Bronchial epithelial cell (primary cell): ENCODE results near the gene DDIT4L. TPM values are rescaled to one million over a fixed set of nuclear protein-coding genes. Genes with fewer than 3 reads are reported as not detected.
"Not testable (repeated sequence)": the region's sequence is repeated elsewhere in the genome, so short reads cannot be mapped to it uniquely, and the experiment has no call there.

Experiments used
- DNase-seq: peaks from one replicate; pipeline ENCODE4 v3.0.0-alpha.2; 2010; ENCODE audit warnings: low read depth
- FAIRE-seq: peaks from 2 replicates; lab custom pipeline; 2011; peaks lifted over from hg19 to GRCh38; lab: Jason Lieb, UNC
- H3K27me3 ChIP-seq: 2 replicates; pipeline ENCODE4 v1.5.1; 2011; ENCODE audit warnings: low read length; ENCODE audit not compliant: control insufficient read depth, insufficient read depth
- H3K36me3 ChIP-seq: 2 replicates; pipeline ENCODE4 v1.5.1; 2011; ENCODE audit warnings: low read length; ENCODE audit not compliant: control insufficient read depth, insufficient read depth
- H3K4me3 ChIP-seq: 2 replicates; pipeline ENCODE4 v1.5.1; 2011; ENCODE audit warnings: mild to moderate bottlenecking, low read depth, low read length, control low read depth
- CTCF ChIP-seq: IDR thresholded peaks from 2 replicates; pipeline ENCODE4 v1.5.1; 2011; ENCODE audit warnings: mild to moderate bottlenecking, moderate library complexity, low read length, control low read depth, inconsistent platforms; ENCODE audit not compliant: insufficient read depth, severe bottlenecking
- total RNA-seq: library from RNA; depleted of rRNA; stranded (reverse); fragments of >200 nt; gene quantifications from 2 replicates; pipeline ENCODE4 v1.2.1, GENCODE V29; 2014

The DDIT4L gene
- total RNA-seq, 1 donor from 2014 or later, result 0.26 TPM

- no peak overlapping the region for H3K4me3 ChIP-seq
- no peaks in the 10 kb centered on the region for H3K36me3 ChIP-seq
- FAIRE-seq (no peak), DNase-seq (no peak)
- no peak for TF ChIP-seq CTCF
- peaks cover 2% of the 10 kb centered on the region for H3K27me3 ChIP-seq
Observed at GRCh38 chr4:100147198-100147597, 43.1 kb downstream of the DDIT4L start.

GRCh38 chr4:100146756-100147155, 43.5 kb downstream of the DDIT4L start:
- H3K4me3 ChIP-seq, result no peak overlapping the region
- no peaks in the 10 kb centered on the region for H3K36me3 ChIP-seq
- no peak for FAIRE-seq
- H3K27me3 ChIP-seq, result peaks cover 2% of the 10 kb centered on the region
- no peak for TF ChIP-seq CTCF
- no peak for DNase-seq

- not testable (repeated sequence) for H3K27me3 ChIP-seq, H3K4me3 ChIP-seq, H3K36me3 ChIP-seq, DNase-seq, FAIRE-seq
Observed at GRCh38 chr4:100137320-100137719, 52.9 kb downstream of the DDIT4L start.

Other genes starting within 250 kb of the DDIT4L start
- 32.1 and 32.9 TPM in 2 replicates for gene DNAJB14, start 243.8 kb downstream of the DDIT4L start, total RNA-seq
- 222 and 276 TPM in 2 replicates for gene H2AZ1, start 240.2 kb downstream of the DDIT4L start, total RNA-seq